HG02759 (cell line): Measurements from ENCODE around the gene TNIK.
A peak's percentile ranks its signal among the peaks of the same experiment; 100 is the strongest.

Source experiments
- ATAC-seq: cut with Tn5 transposase; IDR thresholded peaks from one replicate; pipeline ENCODE4 v1.9.1; 2021; ENCODE audit warnings: mild to moderate bottlenecking, moderate library complexity; ENCODE audit not compliant: unreplicated experiment

Gene TNIK

DNA sequence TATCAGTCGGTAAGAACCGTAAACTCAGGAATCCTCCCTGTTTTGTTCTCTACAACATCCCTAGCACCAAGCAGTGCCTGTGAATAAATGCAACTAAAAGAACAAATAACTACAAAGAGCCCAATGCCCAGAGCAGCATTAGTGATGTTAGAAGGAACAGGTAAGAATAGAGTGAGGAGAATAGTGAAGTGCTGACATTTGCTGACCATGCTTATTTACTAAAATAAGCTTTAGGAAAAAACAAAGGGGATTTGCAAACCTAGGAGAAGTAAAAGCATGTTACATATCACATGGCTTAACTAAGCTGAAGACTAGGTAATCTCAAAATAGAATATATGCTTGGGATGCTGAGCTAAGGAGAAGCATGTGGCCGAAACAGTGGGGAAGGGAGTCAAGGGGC lies 247.6 kb downstream of the TNIK start:
- ATAC-seq, result no peak

DNA sequence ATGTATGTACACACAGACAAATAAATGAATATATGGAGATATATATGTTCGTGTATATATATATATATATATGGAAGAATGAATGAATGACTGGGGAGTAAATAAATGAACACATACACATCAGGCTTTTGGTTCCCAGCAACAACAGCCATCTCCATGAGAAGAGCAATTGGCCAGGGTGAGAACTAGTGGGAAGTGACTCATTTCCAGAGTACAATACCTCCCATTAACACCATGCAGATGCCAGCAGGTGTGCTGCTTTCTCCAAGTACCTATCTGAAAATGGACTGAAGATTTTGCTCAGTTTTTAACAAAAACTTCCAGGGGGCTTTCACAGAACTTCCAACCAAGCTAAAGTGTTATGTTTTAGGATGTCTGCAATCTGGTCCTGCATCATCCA lies 253.9 kb downstream of the TNIK start:
- peak; percentile 93 for ATAC-seq

DNA sequence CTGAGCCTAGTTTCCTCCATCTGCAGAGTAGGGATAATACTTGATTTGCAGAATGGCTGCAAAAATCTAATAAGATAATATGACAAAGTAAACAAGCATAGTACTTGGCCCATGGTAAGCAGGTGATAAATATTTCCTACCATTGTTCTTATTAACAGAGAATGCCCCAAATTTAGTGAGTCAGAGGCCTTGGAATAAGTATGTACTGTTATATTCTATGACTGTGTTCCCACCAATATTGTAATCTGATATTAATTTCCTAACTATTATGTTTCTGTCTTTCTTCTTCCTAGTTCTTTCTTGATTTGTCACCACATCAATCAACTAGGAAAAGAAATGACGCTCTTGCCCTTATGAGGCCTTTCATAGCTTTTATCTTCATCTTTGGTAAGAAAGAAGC lies 255.3 kb downstream of the TNIK start:
- ATAC-seq, result no peak

DNA sequence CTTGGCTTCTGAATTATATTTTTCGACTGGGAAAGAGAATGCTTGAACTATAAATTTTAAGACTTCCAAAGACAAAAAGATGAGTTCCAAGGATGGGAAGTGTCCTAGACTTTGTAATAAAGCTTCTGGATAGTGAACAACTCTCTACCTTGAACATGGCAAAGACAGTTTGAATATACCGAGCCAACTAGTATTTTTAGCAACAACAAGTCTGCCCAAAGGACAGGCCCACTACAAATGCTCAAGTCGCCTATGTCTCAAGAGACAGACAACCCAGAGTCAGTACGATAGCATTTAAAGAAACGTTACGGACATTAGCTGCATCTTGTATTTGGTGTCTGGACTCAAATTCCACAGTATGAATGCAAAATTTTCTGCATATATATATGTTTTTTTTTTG lies 258.4 kb downstream of the TNIK start:
- ATAC-seq, result no peak

DNA sequence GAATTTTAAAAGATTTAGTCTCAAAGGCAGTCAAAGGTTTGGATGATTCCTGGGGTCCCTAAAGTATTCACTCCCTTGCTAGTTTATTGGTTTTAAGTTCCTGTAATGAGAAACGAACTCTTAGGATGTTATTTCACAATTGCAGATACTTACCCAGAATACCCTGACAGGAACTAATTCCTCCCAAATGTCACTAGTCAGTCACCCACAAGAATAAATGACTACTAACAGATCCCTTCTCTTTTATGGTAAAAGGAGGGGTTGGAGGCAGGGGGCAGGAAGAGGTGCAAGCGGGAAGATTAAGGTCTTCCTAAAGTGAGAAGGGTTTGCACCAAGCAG lies 259.5 kb downstream of the TNIK start:
- ATAC-seq, result no peak

DNA sequence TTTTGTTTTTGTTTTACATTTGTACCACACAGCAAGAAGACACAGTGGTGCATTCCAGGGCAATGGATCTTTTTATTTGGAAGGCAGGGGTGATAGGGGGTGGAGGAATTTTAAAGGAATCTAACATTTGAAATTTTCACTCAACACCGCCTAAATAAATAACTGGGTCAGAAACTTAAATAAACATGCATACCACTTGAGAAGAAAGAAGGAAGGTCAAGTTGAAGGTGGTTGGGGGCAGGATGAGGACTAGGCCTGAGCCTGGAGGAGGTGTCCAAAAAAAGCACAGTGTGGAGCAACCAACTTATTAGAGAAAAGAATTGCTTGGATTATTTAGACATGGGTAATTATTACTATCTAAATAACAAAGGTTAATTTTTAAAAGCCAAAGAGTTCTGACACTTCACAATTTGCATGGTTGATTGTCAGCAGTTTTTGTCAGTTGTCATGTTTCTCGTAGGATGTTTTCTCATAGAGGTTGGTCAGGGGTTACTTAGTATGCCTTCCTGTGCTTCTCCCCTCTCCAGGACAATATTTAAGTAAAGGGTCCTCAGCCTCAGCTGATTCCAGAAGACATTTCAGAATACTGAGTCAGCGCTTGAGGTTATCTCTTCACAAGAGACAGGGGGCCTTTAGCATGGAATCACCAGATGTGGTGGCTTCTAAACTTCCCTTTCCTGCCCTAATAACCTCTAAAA lies 260.0 kb downstream of the TNIK start:
- no peak for ATAC-seq

DNA sequence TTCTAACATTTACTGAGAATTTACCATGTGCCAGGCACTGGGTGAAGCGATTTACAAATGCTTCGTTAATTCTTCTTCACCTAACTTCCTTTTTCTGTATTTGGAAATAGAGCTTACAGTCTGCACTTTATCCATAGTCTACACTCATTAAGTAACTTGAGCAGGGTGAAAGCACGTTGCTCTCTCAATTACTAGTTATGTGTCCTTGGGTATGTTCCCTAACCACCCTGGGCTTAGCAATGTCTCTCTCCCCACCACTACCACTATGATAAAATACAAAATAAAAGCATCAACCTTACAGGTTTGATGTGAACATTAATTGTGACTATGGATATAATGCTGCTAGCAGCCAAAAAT lies 260.8 kb downstream of the TNIK start:
- no peak for ATAC-seq

DNA sequence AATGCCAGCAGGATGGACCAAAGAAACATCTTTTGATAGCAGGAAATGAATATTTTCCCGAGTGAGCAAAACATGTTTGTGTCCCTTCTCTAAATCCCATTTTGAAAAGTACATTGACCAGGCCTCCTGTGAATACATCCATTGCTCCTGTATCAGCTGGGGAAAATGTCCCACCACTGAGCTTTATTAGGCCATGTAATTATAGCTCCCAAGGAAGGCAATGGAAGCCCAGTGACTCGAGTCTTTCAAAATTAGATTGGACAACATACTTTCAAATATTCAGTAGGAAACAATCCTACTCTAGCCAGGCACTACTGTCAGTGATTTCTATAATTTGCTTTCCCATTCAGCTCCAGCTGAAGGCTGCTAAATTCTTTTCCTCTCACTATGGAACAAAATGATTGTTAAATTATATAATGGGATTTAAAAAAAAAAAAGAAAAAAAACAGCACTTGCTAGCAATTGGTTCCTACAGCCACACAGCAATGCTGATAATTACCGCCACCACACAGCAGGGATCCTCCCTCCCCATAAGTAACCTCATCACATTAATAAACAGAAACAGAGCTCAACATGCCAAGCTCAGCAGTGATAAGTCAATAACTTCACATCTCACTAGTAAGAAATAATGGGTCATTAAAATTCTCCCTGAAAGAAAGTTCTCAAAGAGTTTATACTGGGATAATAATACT lies 261.3 kb downstream of the TNIK start:
- no peak for ATAC-seq

DNA sequence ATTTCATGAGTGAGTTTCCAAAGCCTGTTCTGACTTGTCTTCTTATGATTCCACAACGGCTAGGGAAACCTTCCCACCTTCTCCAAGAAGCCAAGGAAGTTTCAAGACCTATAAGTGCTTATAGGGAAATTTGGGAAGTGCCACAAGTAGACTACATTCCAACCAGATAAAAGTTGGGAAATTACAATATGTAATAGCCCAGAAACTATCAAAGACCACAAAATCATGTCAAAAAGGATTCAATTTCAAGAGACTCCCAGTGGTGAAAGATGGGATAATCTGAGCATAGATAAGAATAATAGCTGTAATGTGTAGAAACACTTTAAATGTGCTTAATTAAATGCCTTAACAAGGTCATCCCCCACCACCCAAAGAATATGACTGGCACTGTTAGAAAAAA lies 264.5 kb downstream of the TNIK start:
- ATAC-seq, result no peak

DNA sequence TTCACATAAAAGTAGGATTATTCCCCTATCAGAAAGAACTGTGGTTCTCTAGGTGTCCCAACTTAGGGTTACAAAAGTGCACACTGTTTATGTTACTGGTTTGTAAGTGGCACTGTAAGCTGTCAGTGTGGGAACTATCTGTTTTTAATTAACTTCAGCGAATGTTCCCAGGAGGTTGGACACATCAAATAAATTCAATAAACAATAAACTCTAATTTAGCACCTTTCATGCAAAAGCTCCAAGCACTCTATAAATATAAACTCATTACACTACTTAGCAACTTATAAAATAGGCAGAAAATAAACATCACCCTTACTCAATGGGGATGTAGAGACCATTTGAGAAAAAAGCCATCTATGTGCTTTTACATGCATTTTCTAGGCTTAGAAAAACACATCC lies 265.2 kb downstream of the TNIK start:
- ATAC-seq, result no peak

DNA sequence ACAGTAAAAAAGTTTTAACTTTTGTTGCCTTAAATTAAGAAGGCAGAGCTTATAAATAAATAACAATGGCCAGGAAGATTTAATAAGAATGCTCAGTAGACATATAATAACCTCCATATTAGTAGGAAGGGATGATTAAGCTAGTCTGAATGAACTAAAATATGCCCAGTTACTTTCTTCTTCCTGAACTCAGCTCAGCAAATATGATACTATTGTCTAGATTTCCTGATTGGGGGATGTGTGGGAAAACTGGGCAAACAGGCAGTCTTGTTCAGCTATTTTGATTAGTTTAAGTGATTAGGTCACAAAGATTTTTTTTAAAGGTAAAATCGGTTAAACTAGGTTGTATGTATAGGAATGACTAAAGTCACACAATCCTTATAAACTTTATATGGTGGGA lies 266.5 kb downstream of the TNIK start:
- ATAC-seq, result no peak

DNA sequence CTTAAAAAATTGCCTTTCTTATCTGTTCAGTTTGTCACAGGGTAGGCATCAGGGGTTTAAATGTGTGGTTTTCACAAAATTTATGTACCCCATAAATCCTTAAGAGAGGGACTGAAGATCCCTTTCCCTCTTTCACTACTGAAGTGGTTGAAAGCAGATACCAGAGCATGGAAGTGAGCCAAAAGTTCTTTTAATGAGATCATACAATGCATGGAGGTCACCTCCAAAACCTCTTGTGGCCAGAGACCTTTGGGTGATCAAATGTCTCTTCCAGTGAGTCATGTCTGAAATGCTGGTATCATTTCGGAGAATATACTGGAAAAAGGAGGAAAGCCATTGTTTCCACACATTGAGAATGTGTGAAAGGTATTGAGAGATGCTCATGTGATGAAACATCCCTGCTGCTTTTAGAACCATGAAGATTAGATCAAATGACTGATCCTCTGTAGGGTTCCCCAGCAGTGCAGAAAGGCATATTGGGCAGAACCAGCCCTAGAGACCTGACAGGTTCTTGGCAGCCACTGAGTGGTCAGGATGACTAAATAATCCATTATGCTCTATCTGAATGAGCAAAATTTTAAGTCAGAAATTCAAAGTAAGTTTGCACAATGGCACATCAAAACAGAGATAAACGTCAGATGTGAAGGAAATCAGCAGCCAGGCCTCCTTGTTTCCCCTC lies 267.9 kb downstream of the TNIK start:
- ATAC-seq, result no peak

DNA sequence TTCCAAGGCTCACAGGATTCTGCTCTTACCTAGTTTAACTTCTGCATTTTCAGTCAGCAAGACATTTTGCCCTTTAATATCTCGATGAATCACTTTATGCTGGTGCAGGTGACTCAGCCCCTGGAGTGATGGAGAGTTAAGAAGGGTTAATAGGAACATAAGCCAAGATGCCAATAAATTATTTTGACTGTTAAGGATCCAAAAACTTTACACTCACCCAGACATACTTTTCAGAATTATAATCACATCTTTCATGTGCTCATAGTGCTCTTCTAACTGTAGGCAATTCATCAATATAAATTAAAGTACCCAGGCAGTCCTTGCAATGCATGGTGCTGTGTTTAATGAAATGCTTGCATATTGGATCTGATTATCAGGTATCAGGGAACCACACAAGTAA lies 269.5 kb downstream of the TNIK start:
- no peak for ATAC-seq

DNA sequence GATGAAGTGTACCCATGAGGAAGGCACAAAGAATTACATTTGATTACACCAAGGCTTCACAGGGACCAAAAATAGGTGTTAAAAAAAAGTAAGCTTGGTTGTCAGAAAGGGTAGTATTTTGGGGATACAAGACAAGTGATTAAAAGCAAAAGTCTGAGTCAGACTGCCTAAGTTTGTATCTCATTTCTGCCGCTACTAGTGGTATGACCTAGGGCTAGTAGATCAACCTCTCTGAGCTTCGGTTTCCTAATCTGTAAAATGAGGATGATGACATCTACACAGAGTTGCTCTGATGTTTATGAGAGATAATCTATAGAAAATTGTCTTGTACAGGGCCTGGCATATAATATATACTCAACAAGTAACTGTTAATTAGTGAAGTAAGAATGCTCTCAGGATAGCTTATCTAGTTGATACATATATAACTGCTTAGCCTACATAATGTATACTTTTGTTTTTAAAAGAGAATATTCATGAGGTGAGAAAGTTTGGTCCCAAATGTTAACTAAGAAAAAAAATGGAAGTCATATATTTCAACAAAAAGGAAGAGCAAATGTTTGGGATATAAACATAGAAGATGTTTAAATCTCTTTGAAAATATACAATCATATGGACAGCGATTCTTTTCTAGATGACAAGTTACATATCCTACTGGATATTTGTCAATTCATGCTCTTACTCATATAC lies 270.7 kb downstream of the TNIK start:
- peak; percentile 56 for ATAC-seq

DNA sequence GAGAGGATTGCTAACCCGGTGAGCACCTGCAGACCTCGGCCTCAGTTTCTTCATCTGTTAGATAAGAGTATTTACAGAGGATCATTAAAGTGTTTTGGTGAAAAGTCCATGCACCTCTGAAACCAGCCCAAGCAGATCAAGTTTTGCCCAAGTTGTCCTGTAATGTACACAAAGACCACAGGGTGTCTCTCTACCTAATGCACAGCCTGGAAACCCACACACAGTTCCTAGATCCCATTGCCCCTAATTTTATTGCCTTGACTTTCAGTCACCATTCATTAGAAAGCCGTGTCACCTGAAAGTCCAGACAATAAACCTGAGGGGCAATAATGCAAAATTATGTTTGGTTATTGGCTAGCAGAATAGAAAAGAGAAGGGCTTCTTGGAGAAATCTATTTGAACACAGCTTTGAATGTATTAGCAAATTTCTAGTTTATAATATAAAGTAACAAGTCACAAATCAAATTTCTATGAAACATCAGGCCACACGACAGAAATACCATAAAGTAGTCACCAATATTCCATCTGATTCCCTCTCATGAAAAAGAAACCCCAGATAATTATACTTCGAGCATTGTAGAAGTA lies 272.4 kb downstream of the TNIK start:
- ATAC-seq, result peak; percentile 48

DNA sequence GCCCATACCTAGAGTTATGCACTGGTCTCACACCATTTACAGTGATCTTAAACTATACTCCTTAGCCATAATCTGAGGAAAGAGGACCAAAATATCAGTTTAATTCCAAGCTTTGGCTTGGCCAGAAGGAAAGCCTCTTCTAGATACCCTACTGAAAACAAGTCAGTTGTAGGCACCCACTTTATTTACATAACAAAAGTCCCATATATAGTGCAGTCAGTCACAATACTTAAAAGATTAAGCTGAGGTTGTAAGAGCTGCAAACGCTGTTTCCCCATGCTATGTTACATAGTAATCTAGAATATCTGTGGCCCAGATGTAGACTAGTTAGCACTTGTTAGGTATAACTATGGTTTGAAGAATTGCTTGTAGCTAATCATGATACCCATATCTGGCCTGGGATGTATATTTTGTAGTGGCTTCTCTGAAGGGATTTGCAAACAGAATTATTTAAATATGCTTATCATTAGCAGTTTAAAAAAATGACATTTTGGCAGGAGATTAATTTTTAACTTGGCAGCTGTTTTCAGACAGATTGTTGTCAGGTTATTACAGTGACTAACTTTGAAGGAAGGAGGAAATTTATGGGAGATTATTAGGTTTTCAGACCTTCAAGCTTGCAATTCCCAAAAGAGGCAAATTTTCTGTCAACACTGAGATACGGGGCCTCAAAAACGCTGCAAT lies 273.2 kb downstream of the TNIK start:
- no peak for ATAC-seq

DNA sequence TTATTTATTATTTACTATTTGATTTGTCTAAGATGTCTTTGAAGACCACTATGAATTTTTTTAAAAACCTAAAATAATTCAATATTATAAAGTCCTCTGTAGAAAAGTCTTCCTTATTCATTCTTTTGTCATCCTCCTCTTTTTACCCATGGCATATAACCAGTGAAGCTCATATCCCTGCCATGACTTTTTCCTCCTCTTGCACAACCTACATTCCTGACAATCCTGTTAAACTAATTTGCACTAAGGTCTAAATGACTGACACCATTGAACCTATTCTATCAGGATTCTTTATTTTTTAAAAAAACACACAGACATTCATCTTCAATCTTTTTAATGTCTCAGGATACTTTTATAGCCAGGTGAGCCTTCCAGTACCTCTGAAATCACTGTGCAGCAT lies 273.8 kb downstream of the TNIK start:
- no peak for ATAC-seq

DNA sequence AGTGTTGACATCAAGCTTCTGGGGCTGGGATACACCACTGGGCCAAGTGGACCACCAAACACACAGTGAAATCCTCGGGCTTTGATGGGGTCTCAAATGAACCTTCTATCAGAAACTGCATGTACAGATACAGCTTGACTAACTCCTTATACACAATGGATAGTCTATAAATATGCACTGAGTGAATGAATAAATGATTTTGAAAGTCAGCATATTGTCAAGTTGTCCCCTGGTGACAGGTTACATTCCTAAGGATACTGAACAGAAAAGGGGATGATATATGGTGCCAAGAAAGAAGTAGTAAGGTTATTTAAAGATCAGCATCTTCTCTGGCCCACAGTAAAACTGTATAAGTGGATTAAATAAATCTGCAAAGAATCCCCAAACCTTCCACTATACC lies 274.2 kb downstream of the TNIK start:
- ATAC-seq, result no peak

DNA sequence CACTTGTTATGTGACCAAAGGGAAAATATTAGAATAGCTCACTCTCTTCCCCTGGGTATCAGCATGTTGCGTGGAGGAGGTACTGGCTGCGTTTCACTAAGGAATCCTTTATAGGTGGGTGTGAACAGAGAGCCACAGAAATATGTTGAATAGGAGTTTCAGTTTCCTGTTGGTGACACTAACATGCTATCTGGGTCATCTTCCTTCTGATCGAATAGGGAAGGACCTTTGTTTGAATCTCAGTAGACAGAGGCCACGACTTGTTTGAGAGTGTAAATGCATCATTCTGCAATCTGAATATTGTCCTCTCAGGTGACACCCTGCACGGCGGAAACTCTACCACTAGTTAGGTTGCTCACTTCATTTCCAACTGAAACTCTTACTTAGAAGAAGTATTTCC lies 275.8 kb downstream of the TNIK start:
- ATAC-seq, result peak; percentile 63

DNA sequence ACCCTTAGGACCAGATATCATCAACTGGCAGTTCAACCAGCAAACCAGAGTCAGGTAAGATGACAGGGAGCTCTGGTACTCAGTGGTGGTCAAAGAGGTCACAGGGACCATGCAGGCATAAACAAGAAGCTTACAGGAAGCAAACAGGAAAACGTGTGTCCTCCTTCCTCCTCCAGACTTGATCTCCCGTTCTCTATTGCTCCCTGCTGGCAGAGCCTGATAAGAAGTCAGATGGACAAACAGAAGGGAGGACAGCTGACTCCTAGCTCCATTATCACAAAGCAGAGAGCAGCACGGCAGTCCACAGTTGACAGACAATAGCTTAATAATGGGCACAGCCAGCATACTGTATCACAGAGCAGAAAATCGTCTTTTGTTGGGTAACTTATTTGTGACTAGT lies 277.2 kb downstream of the TNIK start:
- ATAC-seq, result no peak
